Measurements from ENCODE around the gene APOBEC3G.

Gene APOBEC3G

GRCh38 chr22:39098576-39098975 is 21.5 kb downstream of the APOBEC3G start:
- no peak for DNase-seq (ENCODE audit: low read depth, low spot score)
- POLR2A ChIA-PET = interaction anchor here (1.0 kb wide), 1 partner anchor 21 kb away, joined by 3 read pairs; no protein-coding TSS in a partner anchor
- no peak overlapping the region for H3K4me3 ChIP-seq (ENCODE audit: low read depth, low read length)
- CTCF ChIA-PET = interaction anchor here (0.9 to 1.4 kb wide), 5 partner anchors 9 to 92 kb away, joined by 3 to 10 read pairs (median 3); no protein-coding TSS in a partner anchor
- TF ChIP-seq, protein P1, sequence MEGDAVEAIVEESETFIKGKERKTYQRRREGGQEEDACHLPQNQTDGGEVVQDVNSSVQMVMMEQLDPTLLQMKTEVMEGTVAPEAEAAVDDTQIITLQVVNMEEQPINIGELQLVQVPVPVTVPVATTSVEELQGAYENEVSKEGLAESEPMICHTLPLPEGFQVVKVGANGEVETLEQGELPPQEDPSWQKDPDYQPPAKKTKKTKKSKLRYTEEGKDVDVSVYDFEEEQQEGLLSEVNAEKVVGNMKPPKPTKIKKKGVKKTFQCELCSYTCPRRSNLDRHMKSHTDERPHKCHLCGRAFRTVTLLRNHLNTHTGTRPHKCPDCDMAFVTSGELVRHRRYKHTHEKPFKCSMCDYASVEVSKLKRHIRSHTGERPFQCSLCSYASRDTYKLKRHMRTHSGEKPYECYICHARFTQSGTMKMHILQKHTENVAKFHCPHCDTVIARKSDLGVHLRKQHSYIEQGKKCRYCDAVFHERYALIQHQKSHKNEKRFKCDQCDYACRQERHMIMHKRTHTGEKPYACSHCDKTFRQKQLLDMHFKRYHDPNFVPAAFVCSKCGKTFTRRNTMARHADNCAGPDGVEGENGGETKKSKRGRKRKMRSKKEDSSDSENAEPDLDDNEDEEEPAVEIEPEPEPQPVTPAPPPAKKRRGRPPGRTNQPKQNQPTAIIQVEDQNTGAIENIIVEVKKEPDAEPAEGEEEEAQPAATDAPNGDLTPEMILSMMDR (IDR thresholded peaks at IDR 0.05; ENCODE audit: insufficient read depth, low read length, missing control alignments) = no peak

- POLR2A ChIA-PET = no interaction called here
- TF ChIP-seq, protein P1 (IDR thresholded peaks at IDR 0.05; ENCODE audit: insufficient read depth, low read length, missing control alignments) = no peak
- CTCF ChIA-PET = no interaction called here
These were observed 24.2 kb downstream of the APOBEC3G start for GRCh38 chr22:39101226-39101625.

DNA sequence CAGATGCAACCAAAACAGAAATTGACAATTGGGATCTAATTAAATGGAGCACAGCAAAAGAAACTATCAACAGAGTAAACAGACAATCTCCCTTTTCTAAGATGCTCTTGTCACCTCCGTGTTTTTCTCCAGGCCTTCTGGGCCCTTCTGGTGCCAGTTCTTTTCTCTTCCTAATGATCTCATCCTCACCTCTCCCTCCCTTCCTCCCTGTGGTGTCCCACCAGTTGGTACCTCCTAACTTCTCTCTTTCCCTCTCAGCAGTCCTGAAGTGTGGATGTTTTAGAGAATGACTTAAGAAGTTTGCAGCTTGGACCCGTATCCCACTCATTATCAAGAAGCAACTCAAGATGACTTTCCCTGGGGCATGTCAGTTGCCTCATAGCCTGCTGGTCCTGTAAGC is 26.4 kb downstream of the APOBEC3G start:
- ChIA-PET POLR2A (no interaction called here), CTCF (no interaction called here)
- no peak for DNase-seq (ENCODE audit: low read depth, low spot score)
- no peak overlapping the region for H3K4me3 ChIP-seq (ENCODE audit: low read depth, low read length)
- TF ChIP-seq, protein P1 (IDR thresholded peaks at IDR 0.05; ENCODE audit: insufficient read depth, low read length, missing control alignments) = no peak

More at GRCh38 chr22:39101226-39101625, 24.2 kb downstream of the APOBEC3G start:
- H3K4me3 ChIP-seq (ENCODE audit: low read depth, low read length) = no peak overlapping the region
- DNase-seq (ENCODE audit: low read depth, low spot score) = no peak

DNA sequence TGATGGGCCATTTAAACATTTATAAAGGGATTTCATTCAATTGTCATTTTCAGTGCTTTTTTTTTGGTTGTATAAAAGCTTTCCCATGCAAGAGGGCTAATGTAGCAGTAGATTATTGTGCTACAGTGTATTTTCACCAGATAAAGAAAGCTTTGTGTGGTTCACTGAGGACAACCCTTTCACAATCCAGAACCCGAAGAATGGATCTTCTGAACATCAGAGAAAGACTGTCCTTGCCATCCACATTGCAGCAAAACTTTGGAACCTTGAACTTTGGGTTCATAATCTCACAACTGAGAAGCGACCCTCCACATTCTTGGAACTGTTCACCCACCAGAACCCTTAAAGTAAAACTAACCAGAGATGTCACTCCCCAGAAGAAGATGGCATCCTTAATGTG is 29.3 kb downstream of the APOBEC3G start:
- ChIA-PET CTCF (interaction anchor here (1.1 to 1.2 kb wide), 2 partner anchors 12 to 99 kb away, joined by 3 read pairs; no protein-coding TSS in a partner anchor), POLR2A (no interaction called here)
- TF ChIP-seq, protein P1 (IDR thresholded peaks at IDR 0.05; ENCODE audit: insufficient read depth, low read length, missing control alignments) = no peak
- no peak for DNase-seq (ENCODE audit: low read depth, low spot score)
- H3K4me3 ChIP-seq (ENCODE audit: low read depth, low read length) = no peak overlapping the region

DNA sequence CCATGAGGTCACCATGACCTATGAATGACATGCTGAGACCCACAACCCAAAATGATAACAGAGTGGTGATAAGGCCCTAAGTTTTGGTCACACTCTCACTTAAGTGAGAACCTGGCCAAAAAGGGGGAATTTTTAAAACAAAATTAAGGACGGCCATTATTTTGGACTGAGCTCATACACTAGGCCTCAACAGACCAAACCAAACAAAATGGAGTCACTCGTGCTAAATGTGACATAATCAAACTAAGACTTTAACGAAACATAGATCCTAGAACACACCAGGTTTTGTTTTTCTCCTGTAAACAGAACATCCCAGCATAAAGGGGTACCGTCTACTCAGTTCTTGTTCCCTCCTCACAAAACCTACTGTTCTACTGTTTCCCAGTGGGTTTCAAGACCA is 31.4 kb downstream of the APOBEC3G start:
- no peak for DNase-seq (ENCODE audit: low read depth, low spot score)
- TF ChIP-seq, protein P1 (IDR thresholded peaks at IDR 0.05; ENCODE audit: insufficient read depth, low read length, missing control alignments) = no peak
- H3K4me3 ChIP-seq (ENCODE audit: low read depth, low read length) = no peak overlapping the region
- POLR2A ChIA-PET = interaction anchor here (0.6 kb wide), 1 partner anchor 389 kb away, joined by 3 read pairs; no protein-coding TSS in a partner anchor
- CTCF ChIA-PET = interaction anchor here (1.4 to 2.9 kb wide), 3 partner anchors 10 to 15 kb away, joined by 3 to 10 read pairs (median 5); no protein-coding TSS in a partner anchor

GRCh38 chr22:39109361-39109760 is 32.3 kb downstream of the APOBEC3G start:
- DNase-seq (ENCODE audit: low read depth, low spot score) = no peak
- TF ChIP-seq, protein P1 (IDR thresholded peaks at IDR 0.05; ENCODE audit: insufficient read depth, low read length, missing control alignments) = no peak
- CTCF ChIA-PET = interaction anchor here (0.7 to 2.9 kb wide), 6 partner anchors 9 to 239 kb away, joined by 3 to 10 read pairs (median 4); no protein-coding TSS in a partner anchor
- POLR2A ChIA-PET = no interaction called here
- no peak overlapping the region for H3K4me3 ChIP-seq (ENCODE audit: low read depth, low read length)

Measured in AG04449 (cell line).